GM12873 (cell line): Measurements from ENCODE around the gene CCDC169.
A peak's percentile ranks its signal among the peaks of the same experiment; 100 is the strongest.

Experiments used
- CTCF ChIP-seq: IDR thresholded peaks from 2 replicates; pipeline ENCODE4 v1.5.1; 2012; ENCODE audit warnings: low read depth, mild to moderate bottlenecking, moderate library complexity, low read length, control low read depth; ENCODE audit not compliant: insufficient read depth; ENCODE audit errors: missing control alignments

Gene CCDC169

GRCh38 chr13:36298535-36299068 is 988 bp upstream of the CCDC169 start:
- TF ChIP-seq CTCF = no peak

GRCh38 chr13:36294096-36294495 is 3.5 kb downstream of the CCDC169 start:
- no peak for TF ChIP-seq CTCF

GRCh38 chr13:36293497-36293896 is 4.1 kb downstream of the CCDC169 start:
- no peak for TF ChIP-seq CTCF

- no peak for TF ChIP-seq CTCF
Measured at GRCh38 chr13:36288794-36289391, 8.7 kb downstream of the CCDC169 start.

GRCh38 chr13:36286006-36286405 is 11.6 kb downstream of the CCDC169 start:
- TF ChIP-seq CTCF = no peak

- peak; percentile 64 for TF ChIP-seq CTCF
Measured at GRCh38 chr13:36282821-36283432, 14.7 kb downstream of the CCDC169 start.

- TF ChIP-seq CTCF = peak; percentile 44
Measured at GRCh38 chr13:36275190-36276002, 22.2 kb downstream of the CCDC169 start.
